Type B pancreatic cell (in vitro differentiated cells): ENCODE measurements around the gene IFT88. TPM values are rescaled to one million over a fixed set of nuclear protein-coding genes. Genes with fewer than 3 reads are reported as not detected.

ENCODE experiments used
- DNase-seq: peaks from one replicate; pipeline ENCODE4 v3.0.0; 2021; ENCODE audit warnings: mixed read lengths; ENCODE audit not compliant: unreplicated experiment; ENCODE audit errors: extremely low spot score
- H3K27ac Mint-ChIP-seq: 2 replicates; pipeline ENCODE4 v1.8.0; 2021; ENCODE audit warnings: mild to moderate bottlenecking, mixed read lengths
- H3K27me3 Mint-ChIP-seq: 2 replicates; pipeline ENCODE4 v1.8.0; 2021; ENCODE audit warnings: mixed read lengths
- H3K36me3 Mint-ChIP-seq: 2 replicates; pipeline ENCODE4 v1.8.0; 2021; ENCODE audit warnings: mixed read lengths
- H3K4me1 Mint-ChIP-seq: one replicate; pipeline ENCODE4 v1.8.0; 2021; ENCODE audit warnings: mixed read lengths; ENCODE audit not compliant: unreplicated experiment
- H3K4me3 Mint-ChIP-seq: 2 replicates; pipeline ENCODE4 v1.8.0; 2021; ENCODE audit warnings: mild to moderate bottlenecking, mixed read lengths
- H3K9me3 Mint-ChIP-seq: 2 replicates; pipeline ENCODE4 v1.8.0; 2021; ENCODE audit warnings: mixed read lengths
- total RNA-seq: library from RNA; stranded (reverse); gene quantifications from 2 replicates; pipeline ENCODE4 v1.2.1, GENCODE V29; 2021; ENCODE audit warnings: low replicate concordance
- TF ChIP-seq, protein P1 (sequence below): fragments of 200-600 bp; sonication (generic); conservative IDR thresholded peaks from 2 replicates; pipeline ENCODE4 v1.5.0; 2021; ENCODE audit warnings: antibody characterized with exemption, mild to moderate bottlenecking

IFT88 gene
- total RNA-seq, 1 donor from 2014 or later = 24.5 TPM

DNA sequence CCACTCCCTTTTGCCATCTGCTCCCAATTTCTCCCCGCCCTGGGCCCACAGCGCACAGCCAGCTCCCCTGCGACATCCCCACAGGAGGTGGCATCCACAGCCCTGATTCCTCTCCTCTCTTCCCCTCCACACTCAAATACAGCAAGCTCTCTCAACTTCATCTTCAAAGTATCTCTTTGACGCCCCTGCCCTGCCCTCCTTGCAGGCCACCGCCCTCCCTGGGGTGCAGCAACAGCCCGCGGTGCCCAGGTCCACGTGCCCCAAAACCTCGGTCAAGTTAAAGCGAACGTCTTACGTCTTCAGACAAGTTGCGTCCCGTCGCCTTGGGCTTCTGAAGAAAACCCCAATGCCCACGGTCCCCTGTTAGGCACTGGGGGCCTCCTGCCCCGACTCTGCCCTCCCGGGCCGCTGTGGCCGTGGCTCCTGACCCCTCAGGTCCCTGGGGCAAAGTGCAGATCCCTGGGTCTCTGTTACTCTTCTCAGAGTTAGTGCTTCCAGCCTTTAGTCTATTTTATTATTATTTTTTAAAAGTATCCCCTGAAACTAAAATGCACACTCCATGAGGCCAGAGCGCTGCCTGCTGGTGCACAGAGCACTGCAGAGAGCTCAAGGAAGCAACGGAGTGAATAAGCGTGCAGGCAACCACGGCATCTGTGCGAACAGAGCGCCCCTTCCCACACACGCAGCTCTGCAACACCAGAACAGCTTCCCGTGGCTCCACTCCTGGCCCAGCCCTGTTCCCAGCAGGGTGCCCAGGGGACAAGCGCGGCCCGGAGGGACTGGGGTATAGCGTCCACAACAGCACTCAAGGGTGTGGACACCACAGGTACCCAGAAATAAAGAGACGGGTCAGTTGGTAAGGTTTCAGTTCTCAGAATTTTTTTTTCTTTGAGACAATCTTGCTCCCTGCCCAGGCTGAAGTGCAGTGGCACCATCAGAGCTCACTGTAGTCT lies 163.0 kb downstream of the IFT88 start:
- peaks cover 14% of the 10 kb centered on the region for H3K4me1 Mint-ChIP-seq
- TF ChIP-seq, protein P1, sequence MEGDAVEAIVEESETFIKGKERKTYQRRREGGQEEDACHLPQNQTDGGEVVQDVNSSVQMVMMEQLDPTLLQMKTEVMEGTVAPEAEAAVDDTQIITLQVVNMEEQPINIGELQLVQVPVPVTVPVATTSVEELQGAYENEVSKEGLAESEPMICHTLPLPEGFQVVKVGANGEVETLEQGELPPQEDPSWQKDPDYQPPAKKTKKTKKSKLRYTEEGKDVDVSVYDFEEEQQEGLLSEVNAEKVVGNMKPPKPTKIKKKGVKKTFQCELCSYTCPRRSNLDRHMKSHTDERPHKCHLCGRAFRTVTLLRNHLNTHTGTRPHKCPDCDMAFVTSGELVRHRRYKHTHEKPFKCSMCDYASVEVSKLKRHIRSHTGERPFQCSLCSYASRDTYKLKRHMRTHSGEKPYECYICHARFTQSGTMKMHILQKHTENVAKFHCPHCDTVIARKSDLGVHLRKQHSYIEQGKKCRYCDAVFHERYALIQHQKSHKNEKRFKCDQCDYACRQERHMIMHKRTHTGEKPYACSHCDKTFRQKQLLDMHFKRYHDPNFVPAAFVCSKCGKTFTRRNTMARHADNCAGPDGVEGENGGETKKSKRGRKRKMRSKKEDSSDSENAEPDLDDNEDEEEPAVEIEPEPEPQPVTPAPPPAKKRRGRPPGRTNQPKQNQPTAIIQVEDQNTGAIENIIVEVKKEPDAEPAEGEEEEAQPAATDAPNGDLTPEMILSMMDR = no peak
- no peak overlapping the region for H3K4me3 Mint-ChIP-seq
- no peak overlapping the region for H3K27ac Mint-ChIP-seq
- H3K36me3 Mint-ChIP-seq = peaks cover 21% of the 10 kb centered on the region
- H3K27me3 Mint-ChIP-seq = no peaks in the 10 kb centered on the region
- no peak for DNase-seq
- H3K9me3 Mint-ChIP-seq = no peaks in the 10 kb centered on the region

DNA sequence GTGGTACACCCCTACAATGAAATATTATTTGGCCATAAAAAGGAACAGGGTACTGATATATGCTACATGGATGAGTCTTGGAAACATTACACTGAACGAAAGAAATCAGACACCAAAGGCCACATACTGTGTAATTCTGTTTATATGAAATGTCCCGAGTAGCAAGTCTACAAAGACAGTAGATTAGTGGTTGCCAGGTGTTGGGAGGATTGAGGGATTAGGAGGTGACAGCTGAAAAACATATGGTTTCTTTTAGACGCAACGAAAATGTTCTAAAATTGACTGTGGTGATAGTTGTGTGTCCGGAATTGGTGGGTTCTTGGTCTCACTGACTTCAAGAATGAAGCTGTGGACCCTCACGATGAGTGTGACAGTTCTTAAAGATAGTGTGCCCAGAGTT lies 171.7 kb downstream of the IFT88 start:
- Mint-ChIP-seq H3K27ac (no peak overlapping the region), H3K36me3 (peaks cover 15% of the 10 kb centered on the region), H3K27me3 (no peaks in the 10 kb centered on the region), H3K9me3 (peaks cover 4% of the 10 kb centered on the region), H3K4me1 (no peaks in the 10 kb centered on the region), H3K4me3 (no peak overlapping the region)
- TF ChIP-seq, protein P1 = no peak
- no peak for DNase-seq

DNA sequence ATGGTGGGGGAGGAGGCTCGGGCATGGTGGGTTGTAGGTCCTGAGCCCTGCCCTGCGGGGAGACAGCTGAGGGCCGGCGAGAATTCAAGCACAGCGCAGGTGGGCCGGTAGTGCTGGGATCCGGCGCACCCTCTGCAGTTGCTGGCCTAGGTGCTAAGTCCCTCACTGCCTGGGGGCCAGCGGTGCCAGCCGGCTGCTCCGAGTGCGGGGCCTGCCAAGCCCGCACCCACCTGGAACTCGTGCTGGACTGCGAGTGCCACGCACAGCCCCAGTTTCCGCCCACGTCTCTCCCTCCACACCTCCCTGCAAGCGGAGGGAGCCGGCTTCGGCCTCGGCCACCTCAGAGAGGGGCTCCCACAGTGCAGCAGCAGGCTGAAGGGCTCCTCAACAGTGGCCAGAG lies 173.1 kb downstream of the IFT88 start:
- Mint-ChIP-seq H3K4me3 (no peak overlapping the region), H3K36me3 (peaks cover 6% of the 10 kb centered on the region), H3K4me1 (no peaks in the 10 kb centered on the region), H3K27me3 (no peaks in the 10 kb centered on the region), H3K9me3 (peaks cover 4% of the 10 kb centered on the region), H3K27ac (no peak overlapping the region)
- TF ChIP-seq, protein P1 = no peak
- no peak for DNase-seq

Other genes with a start within 250 kb of the IFT88 start
- gene CRYL1, start 41.3 kb upstream of the IFT88 start, total RNA-seq = 15.0 and 20.2 TPM in 2 replicates
- gene IL17D, start 136.5 kb downstream of the IFT88 start, total RNA-seq = 1.5 and 6.3 TPM in 2 replicates
- 6.9 and 11.3 TPM in 2 replicates for gene EEF1AKMT1, start 206.8 kb downstream of the IFT88 start, total RNA-seq